Keratinocyte (primary cell): ENCODE results near the gene MOGAT1. TPM values are rescaled to one million over a fixed set of nuclear protein-coding genes. Genes with fewer than 3 reads are reported as not detected.

Experiments
- DNase-seq: peaks from one replicate; pipeline ENCODE4 v3.0.0-alpha.2; 2011; ENCODE audit warnings: low read depth, missing footprints, low spot score
- FAIRE-seq: peaks from 2 replicates; lab custom pipeline; 2011; peaks lifted over from hg19 to GRCh38; lab: Jason Lieb, UNC
- H2AFZ ChIP-seq: 2 replicates; pipeline ENCODE4 v1.6.0; 2012; ENCODE audit warnings: low read length, control low read depth, inconsistent platforms; ENCODE audit not compliant: control insufficient read depth
- H3K27ac ChIP-seq: 2 replicates; pipeline ENCODE4 v1.5.1; 2011; ENCODE audit warnings: low read length; ENCODE audit not compliant: control insufficient read depth, insufficient read depth
- H3K27me3 ChIP-seq: 3 replicates; pipeline ENCODE4 v1.6.0; 2011; ENCODE audit warnings: low read length; ENCODE audit not compliant: control insufficient read depth, insufficient read depth; ENCODE audit errors: extremely low read depth
- H3K36me3 ChIP-seq, 2 experiments: 2 replicates in 1 of 2; 3 replicates in 1 of 2; pipeline ENCODE4 v1.5.1; 2011; ENCODE audit warnings: low read length in 2 of 2, mild to moderate bottlenecking in 1 of 2; ENCODE audit not compliant: control insufficient read depth in 2 of 2, insufficient read depth in 2 of 2; ENCODE audit errors: extremely low read depth in 1 of 2
- H3K4me1 ChIP-seq: 3 replicates; pipeline ENCODE4 v1.5.1; 2011; ENCODE audit warnings: low read length; ENCODE audit not compliant: control insufficient read depth, insufficient read depth; ENCODE audit errors: extremely low read depth
- H3K4me2 ChIP-seq: 3 replicates; pipeline ENCODE4 v1.6.0; 2011; ENCODE audit warnings: low read depth, low read length; ENCODE audit not compliant: control insufficient read depth, insufficient read depth; ENCODE audit errors: extremely low read depth
- H3K4me3 ChIP-seq, 3 experiments: fragments of 200-600 bp in 1 of 3; sonication (generic) in 1 of 3; 2 replicates in 2 of 3; 3 replicates in 1 of 3; pipeline ENCODE4 v1.5.1; 2011 to 2016; ENCODE audit warnings: low read length in 3 of 3, mild to moderate bottlenecking in 3 of 3, control low read depth in 2 of 3, inconsistent platforms in 1 of 3, low read depth in 1 of 3, mixed read lengths in 1 of 3, mixed run types in 1 of 3, moderate library complexity in 1 of 3; ENCODE audit not compliant: control insufficient read depth in 2 of 3, insufficient read depth in 2 of 3; ENCODE audit errors: extremely low read depth in 1 of 3
- H3K79me2 ChIP-seq: 2 replicates; pipeline ENCODE4 v1.6.0; 2012; ENCODE audit warnings: low read length; ENCODE audit not compliant: control insufficient read depth, insufficient read depth
- H3K9ac ChIP-seq: 3 replicates; pipeline ENCODE4 v1.6.0; 2011; ENCODE audit warnings: low read length; ENCODE audit not compliant: control insufficient read depth, insufficient read depth; ENCODE audit errors: extremely low read depth
- H3K9me1 ChIP-seq: 3 replicates; pipeline ENCODE4 v1.6.0; 2011; ENCODE audit warnings: low read length; ENCODE audit not compliant: control insufficient read depth, insufficient read depth; ENCODE audit errors: extremely low read depth
- H3K9me3 ChIP-seq: 2 replicates; pipeline ENCODE4 v1.5.1; 2012; ENCODE audit warnings: low read depth, low read length; ENCODE audit not compliant: control insufficient read depth
- H4K20me1 ChIP-seq: 3 replicates; pipeline ENCODE4 v1.6.0; 2011; ENCODE audit warnings: low read length; ENCODE audit not compliant: control insufficient read depth, insufficient read depth; ENCODE audit errors: extremely low read depth
- CTCF ChIP-seq, 3 experiments: IDR thresholded peaks in 1 of 3; conservative IDR thresholded peaks in 1 of 3; optimal IDR thresholded peaks in 1 of 3; 2 replicates in 2 of 3; 3 replicates in 1 of 3; pipeline versions ENCODE3 to v1.5.1; 2011; ENCODE audit warnings: low read length in 3 of 3, mild to moderate bottlenecking in 3 of 3, moderate library complexity in 2 of 3, control low read depth in 1 of 3, inconsistent platforms in 1 of 3; ENCODE audit not compliant: insufficient read depth in 2 of 3; ENCODE audit errors: extremely low read depth in 1 of 3
- EZH2 ChIP-seq: IDR thresholded peaks from one replicate; pipeline ENCODE4 v1.6.1; 2012; ENCODE audit warnings: inconsistent platforms, mild to moderate bottlenecking, low read length, moderate library complexity
- dilution Hi-C: fragments of 300-500 bp; cut with MboI; formaldehyde crosslinking; loops from one replicate; pipeline ENCODE4 v1.7.0; 2020; ENCODE audit warnings: low sequenced_read_pairs; ENCODE audit not compliant: extremely low pct_ligation_motif_present
- polyA plus RNA-seq, 5 experiments: library from polyadenylated mRNA; depleted of rRNA in 3 of 5; stranded (reverse) in 3 of 5; stranded (forward) in 1 of 5; unstranded in 1 of 5; fragments of >200 nt; gene quantifications; 1 replicate in 1 of 5; 2 replicates in 3 of 5; 3 replicates in 1 of 5; pipeline versions ENCODE4 v1.2.1 to v1.2.3, GENCODE V29; 2011 to 2012; ENCODE audit warnings: missing spikeins in 2 of 5, low read depth in 1 of 5, low replicate concordance in 1 of 5

MOGAT1 gene
- polyA plus RNA-seq, 1 donor (not counting 4 experiments of a cell fraction or from before 2014, with no cell fraction given), result not detected

DNA sequence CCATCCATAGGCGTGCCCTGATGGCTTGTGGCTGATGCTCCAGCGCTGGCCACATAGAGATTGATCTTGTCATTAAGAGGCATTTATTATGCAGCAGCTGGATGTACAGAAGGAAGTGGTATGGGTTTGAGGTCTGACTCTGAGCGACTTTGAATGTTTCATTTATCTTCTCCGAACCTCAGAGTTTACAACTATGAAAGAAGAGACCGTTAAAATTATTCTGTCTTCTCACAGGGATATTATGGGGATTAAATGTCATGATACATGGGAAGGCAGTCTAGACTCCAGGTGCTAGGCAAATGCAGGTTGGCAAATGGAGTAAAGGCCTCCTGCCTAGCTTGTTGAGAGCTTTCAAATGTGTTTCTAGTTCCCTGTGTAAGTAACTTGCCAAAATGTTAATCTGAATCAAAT, 30.3 kb downstream of the MOGAT1 start:
- H3K4me2 ChIP-seq, result no peak overlapping the region
- DNase-seq, result no peak
- FAIRE-seq, result no peak
- no peak for TF ChIP-seq EZH2
- TF ChIP-seq CTCF (optimal IDR thresholded peaks at IDR 0.05 in 1 of 3, IDR thresholded peaks at IDR 0.05 in 1 of 3, conservative IDR thresholded peaks at IDR 0.05 in 1 of 3; ENCODE audit: extremely low read depth in 1 of 3, insufficient read depth in 2 of 3, low read length in 3 of 3), result no peak
- no peaks in the 10 kb centered on the region for H3K79me2 ChIP-seq
- no peaks in the 10 kb centered on the region for H3K4me1 ChIP-seq
- H2AFZ ChIP-seq, result no peak overlapping the region
- no peaks in the 10 kb centered on the region for H3K27me3 ChIP-seq
- H3K9ac ChIP-seq, result no peak overlapping the region
- no peak overlapping the region for H3K4me3 ChIP-seq
- H4K20me1 ChIP-seq, result no peaks in the 10 kb centered on the region
- H3K36me3 ChIP-seq, result no peaks in the 10 kb centered on the region
- H3K9me1 ChIP-seq, result no peaks in the 10 kb centered on the region
- no peak overlapping the region for H3K27ac ChIP-seq
- H3K9me3 ChIP-seq, result no peaks in the 10 kb centered on the region
- dilution Hi-C loops, result no loop called here

DNA sequence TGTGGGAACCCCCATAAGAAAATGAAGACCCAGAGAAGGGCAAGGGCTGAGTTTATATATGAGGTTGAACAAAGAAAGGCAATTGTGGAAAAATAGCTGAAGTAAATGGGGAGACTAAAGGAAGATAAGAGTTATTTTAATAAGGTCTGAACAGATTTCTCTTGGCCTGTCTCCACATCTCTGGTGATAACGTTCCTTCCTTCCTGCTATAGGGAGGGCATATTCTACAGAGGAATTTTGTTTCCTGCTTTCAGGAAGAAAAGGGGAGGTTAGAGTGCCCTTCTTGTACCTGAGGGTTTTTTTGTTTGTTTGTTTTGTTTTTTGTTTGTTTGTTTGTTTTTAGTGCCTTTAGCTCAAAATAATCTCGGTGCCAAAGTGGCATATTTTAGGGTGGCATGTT, 31.6 kb downstream of the MOGAT1 start:
- Histone ChIP-seq H3K79me2 (no peaks in the 10 kb centered on the region), H3K9ac (no peak overlapping the region), H3K4me3 (no peak overlapping the region), H3K4me1 (no peaks in the 10 kb centered on the region), H3K9me3 (no peaks in the 10 kb centered on the region), H3K27ac (no peak overlapping the region), H3K9me1 (no peaks in the 10 kb centered on the region), H2AFZ (no peak overlapping the region), H3K27me3 (no peaks in the 10 kb centered on the region), H3K36me3 (no peaks in the 10 kb centered on the region), H4K20me1 (no peaks in the 10 kb centered on the region), H3K4me2 (no peak overlapping the region)
- DNase-seq (no peak), FAIRE-seq (no peak)
- dilution Hi-C loops, result no loop called here
- TF ChIP-seq CTCF (optimal IDR thresholded peaks at IDR 0.05 in 1 of 3, IDR thresholded peaks at IDR 0.05 in 1 of 3, conservative IDR thresholded peaks at IDR 0.05 in 1 of 3; ENCODE audit: extremely low read depth in 1 of 3, insufficient read depth in 2 of 3, low read length in 3 of 3) (no peak), EZH2 (no peak)
